GM19397 (cell line): ENCODE results near the gene IRX1.

ENCODE experiments used
- ATAC-seq: cut with Tn5 transposase; IDR thresholded peaks from one replicate; pipeline ENCODE4 v1.9.1; 2021; ENCODE audit warnings: mild to moderate bottlenecking, moderate library complexity; ENCODE audit not compliant: unreplicated experiment

IRX1 gene

GRCh38 chr5:3600106-3601060 is 4.8 kb downstream of the IRX1 start:
- no peak for ATAC-seq

- no peak for ATAC-seq
Measured at GRCh38 chr5:3601061-3601710, 5.6 kb downstream of the IRX1 start.

- no peak for ATAC-seq
Measured at GRCh38 chr5:3601911-3602782, 6.5 kb downstream of the IRX1 start.

- ATAC-seq: no peak
Measured at GRCh38 chr5:3602785-3603502, 7.3 kb downstream of the IRX1 start.

- ATAC-seq: no peak
Measured at GRCh38 chr5:3604501-3604900, 8.9 kb downstream of the IRX1 start.

GRCh38 chr5:3605298-3606010 is 9.8 kb downstream of the IRX1 start:
- no peak for ATAC-seq

GRCh38 chr5:3606121-3606831 is 10.6 kb downstream of the IRX1 start:
- ATAC-seq: no peak

GRCh38 chr5:3607541-3608181 is 12.0 kb downstream of the IRX1 start:
- no peak for ATAC-seq

GRCh38 chr5:3609120-3609681 is 13.6 kb downstream of the IRX1 start:
- ATAC-seq: no peak

- no peak for ATAC-seq
Measured at GRCh38 chr5:3612591-3613042, 17.0 kb downstream of the IRX1 start.

GRCh38 chr5:3613726-3614125 is 18.1 kb downstream of the IRX1 start:
- no peak for ATAC-seq

GRCh38 chr5:3615217-3615616 is 19.6 kb downstream of the IRX1 start:
- no peak for ATAC-seq

- no peak for ATAC-seq
Measured at GRCh38 chr5:3615829-3616228, 20.2 kb downstream of the IRX1 start.

- ATAC-seq: no peak
Measured at GRCh38 chr5:3619579-3619978, 23.9 kb downstream of the IRX1 start.

- ATAC-seq: no peak
Measured at GRCh38 chr5:3622961-3623360, 27.3 kb downstream of the IRX1 start.

GRCh38 chr5:3625626-3626025 is 30.0 kb downstream of the IRX1 start:
- no peak for ATAC-seq

GRCh38 chr5:3634061-3634460 is 38.4 kb downstream of the IRX1 start:
- no peak for ATAC-seq

- no peak for ATAC-seq
Measured at GRCh38 chr5:3639175-3639574, 43.5 kb downstream of the IRX1 start.
